KMS-11 (cell line): ENCODE data around the gene TGFB2.

Experiments
- H2AFZ ChIP-seq: fragments of 200-600 bp; sonication (generic); 2 replicates; pipeline ENCODE4 v1.6.1; 2016; ENCODE audit warnings: antibody characterized with exemption, mixed run types, low read depth
- H3K27ac ChIP-seq: fragments of 200-600 bp; sonication (generic); 2 replicates; pipeline ENCODE4 v1.6.1; 2016; ENCODE audit warnings: mild to moderate bottlenecking, mixed run types
- H3K27me3 ChIP-seq: fragments of 200-600 bp; sonication (generic); 2 replicates; pipeline ENCODE4 v1.6.1; 2017; ENCODE audit warnings: mild to moderate bottlenecking, low read depth, mixed run types, moderate library complexity; ENCODE audit not compliant: insufficient read depth
- H3K36me3 ChIP-seq: fragments of 200-600 bp; sonication (generic); 2 replicates; pipeline ENCODE4 v1.6.1; 2017; ENCODE audit warnings: mild to moderate bottlenecking, mixed run types; ENCODE audit not compliant: insufficient read depth
- H3K4me1 ChIP-seq: fragments of 200-600 bp; sonication (generic); 2 replicates; pipeline ENCODE4 v1.6.1; 2016; ENCODE audit warnings: mild to moderate bottlenecking, low read depth, mixed run types; ENCODE audit not compliant: poor library complexity, severe bottlenecking
- H3K4me2 ChIP-seq: fragments of 200-600 bp; sonication (generic); 2 replicates; pipeline ENCODE4 v1.7.0; 2016; ENCODE audit warnings: mild to moderate bottlenecking, mixed run types
- H3K4me3 ChIP-seq: fragments of 200-600 bp; sonication (generic); IDR thresholded peaks from 2 replicates; pipeline ENCODE4 v1.6.1; 2017; ENCODE audit warnings: low read depth, low read length, mixed read lengths; ENCODE audit not compliant: insufficient read depth
- H3K79me2 ChIP-seq: fragments of 200-600 bp; sonication (generic); 2 replicates; pipeline ENCODE4 v1.6.1; 2016; ENCODE audit warnings: low read depth, mixed run types; ENCODE audit not compliant: insufficient read depth
- H3K9ac ChIP-seq: fragments of 200-600 bp; sonication (generic); 2 replicates; pipeline ENCODE4 v1.6.1; 2016; ENCODE audit warnings: mild to moderate bottlenecking, mixed run types
- H4K20me1 ChIP-seq: fragments of 200-600 bp; sonication (generic); 2 replicates; pipeline ENCODE4 v1.6.1; 2016; ENCODE audit warnings: mild to moderate bottlenecking, mixed run types; ENCODE audit not compliant: insufficient read depth
- CTCF ChIP-seq: fragments of 200-600 bp; sonication (generic); conservative IDR thresholded peaks from 2 replicates; pipeline ENCODE4 v1.6.1; 2017; ENCODE audit warnings: low read depth, mild to moderate bottlenecking, antibody characterized with exemption, low read length, moderate library complexity, mixed read lengths

TGFB2 gene

GRCh38 chr1:218466341-218467010, 121.3 kb downstream of the TGFB2 start:
- Histone ChIP-seq H3K27ac (no peak overlapping the region), H3K4me1 (peaks cover 22% of the 10 kb centered on the region), H3K9ac (no peak overlapping the region), H3K4me3 (no peak overlapping the region), H4K20me1 (no peaks in the 10 kb centered on the region), H3K36me3 (no peaks in the 10 kb centered on the region), H3K27me3 (no peaks in the 10 kb centered on the region), H2AFZ (no peak overlapping the region), H3K4me2 (no peak overlapping the region), H3K79me2 (no peaks in the 10 kb centered on the region)
- no peak for TF ChIP-seq CTCF

- no peak overlapping the region for H3K9ac ChIP-seq
- no peak overlapping the region for H3K4me2 ChIP-seq
- no peak overlapping the region for H2AFZ ChIP-seq
These were observed 122.3 kb downstream of the TGFB2 start for GRCh38 chr1:218467101-218468072.

GRCh38 chr1:218468711-218469110, 123.6 kb downstream of the TGFB2 start:
- Histone ChIP-seq H3K27ac (no peak overlapping the region), H3K4me1 (peaks cover 20% of the 10 kb centered on the region), H3K4me3 (no peak overlapping the region), H3K79me2 (no peaks in the 10 kb centered on the region), H3K4me2 (no peak overlapping the region), H2AFZ (no peak overlapping the region), H3K9ac (no peak overlapping the region), H3K36me3 (no peaks in the 10 kb centered on the region), H3K27me3 (no peaks in the 10 kb centered on the region), H4K20me1 (no peaks in the 10 kb centered on the region)
- TF ChIP-seq CTCF, result no peak

More at GRCh38 chr1:218467101-218468072, 122.3 kb downstream of the TGFB2 start:
- H3K4me1 ChIP-seq, result peaks cover 14% of the 10 kb centered on the region
- no peak overlapping the region for H3K27ac ChIP-seq
- TF ChIP-seq CTCF, result no peak
- no peaks in the 10 kb centered on the region for H4K20me1 ChIP-seq
- H3K79me2 ChIP-seq, result no peaks in the 10 kb centered on the region
- H3K36me3 ChIP-seq, result no peaks in the 10 kb centered on the region
- no peaks in the 10 kb centered on the region for H3K27me3 ChIP-seq
- H3K4me3 ChIP-seq, result no peak overlapping the region

- Histone ChIP-seq H3K27me3 (no peaks in the 10 kb centered on the region), H3K9ac (no peak overlapping the region), H3K36me3 (no peaks in the 10 kb centered on the region), H3K27ac (no peak overlapping the region), H3K79me2 (no peaks in the 10 kb centered on the region), H2AFZ (no peak overlapping the region), H3K4me3 (no peak overlapping the region), H3K4me1 (peaks cover 49% of the 10 kb centered on the region), H4K20me1 (no peaks in the 10 kb centered on the region), H3K4me2 (no peak overlapping the region)
- no peak for TF ChIP-seq CTCF
These were observed 127.7 kb downstream of the TGFB2 start for GRCh38 chr1:218472885-218473284.
